Liver (tissue), 9 donors: ENCODE results near the gene STXBP6. TPM values are rescaled to one million over a fixed set of nuclear protein-coding genes. Genes with fewer than 3 reads are reported as not detected.

Source experiments
- DNase-seq: peaks from one replicate; pipeline ENCODE4 v3.0.0-alpha.2; 2017; ENCODE audit warnings: low spot score
- H3K27ac ChIP-seq, 2 donors: one replicate each; pipeline ENCODE4 v1.7.0; 2013; ENCODE audit warnings: inconsistent platforms in 2 of 2, low read length in 2 of 2, control low read depth in 1 of 2, low read depth in 1 of 2, mild to moderate bottlenecking in 1 of 2
- H3K27me3 ChIP-seq, 4 donors: one replicate each; pipeline versions ENCODE4 v1.6.1 to v1.7.0; 2013; ENCODE audit warnings: low read length in 3 of 4, inconsistent platforms in 1 of 4, mild to moderate bottlenecking in 1 of 4, moderate library complexity in 1 of 4; ENCODE audit not compliant: control insufficient read depth in 4 of 4, insufficient read depth in 4 of 4
- H3K36me3 ChIP-seq, 4 donors: one replicate each; pipeline versions ENCODE4 v1.6.1 to v1.7.0; 2013; ENCODE audit warnings: low read length in 3 of 4, mild to moderate bottlenecking in 3 of 4, low read depth in 1 of 4, moderate library complexity in 1 of 4; ENCODE audit not compliant: control insufficient read depth in 4 of 4, insufficient read depth in 3 of 4
- H3K4me1 ChIP-seq, 4 donors: one replicate each; pipeline versions ENCODE4 v1.6.1 to v1.7.0; 2013; ENCODE audit warnings: low read length in 3 of 4, mild to moderate bottlenecking in 3 of 4, moderate library complexity in 1 of 4; ENCODE audit not compliant: control insufficient read depth in 4 of 4, insufficient read depth in 4 of 4
- H3K4me3 ChIP-seq, 3 donors: one replicate each; pipeline versions ENCODE4 v1.6.1 to v1.7.0; 2013; ENCODE audit warnings: low read length in 3 of 3, control low read depth in 1 of 3, low read depth in 1 of 3, mild to moderate bottlenecking in 1 of 3
- H3K9ac ChIP-seq, 2 donors: one replicate each; pipeline ENCODE4 v1.7.0; 2013; ENCODE audit warnings: low read length in 2 of 2, mild to moderate bottlenecking in 2 of 2, moderate library complexity in 2 of 2, control low read depth in 1 of 2, low read depth in 1 of 2
- H3K9me3 ChIP-seq, 4 donors: one replicate each; pipeline versions ENCODE4 v1.6.1 to v1.7.0; 2013; ENCODE audit warnings: low read length in 3 of 4; ENCODE audit not compliant: control insufficient read depth in 4 of 4
- EGR1 ChIP-seq, 2 donors: IDR thresholded peaks; 2 replicates each; pipeline ENCODE4 v1.6.1; 2016 to 2018; ENCODE audit warnings: antibody characterized with exemption in 2 of 2, low read depth in 2 of 2
- FOXA1 ChIP-seq: IDR thresholded peaks from 2 replicates; pipeline ENCODE4 v1.6.1; 2016; ENCODE audit warnings: antibody characterized with exemption
- FOXA2 ChIP-seq: IDR thresholded peaks from 2 replicates; pipeline ENCODE4 v1.6.1; 2016; ENCODE audit warnings: antibody characterized with exemption
- GABPA ChIP-seq, 2 donors: IDR thresholded peaks in 1 of 2; conservative IDR thresholded peaks in 1 of 2; 2 replicates each; pipeline ENCODE4 v1.6.1; 2016; ENCODE audit warnings: antibody characterized with exemption in 2 of 2, mild to moderate bottlenecking in 1 of 2, moderate library complexity in 1 of 2
- HNF4A ChIP-seq, 2 donors: conservative IDR thresholded peaks; 2 replicates each; pipeline ENCODE4 v1.6.1; 2016; ENCODE audit warnings: antibody characterized with exemption in 2 of 2, mild to moderate bottlenecking in 2 of 2
- HNF4G ChIP-seq: IDR thresholded peaks from 2 replicates; pipeline ENCODE4 v1.6.1; 2016; ENCODE audit warnings: antibody characterized with exemption
- JUND ChIP-seq, 2 donors: IDR thresholded peaks; 2 replicates each; pipeline ENCODE4 v1.6.1; 2016; ENCODE audit warnings: antibody characterized with exemption in 2 of 2
- NR2F2 ChIP-seq: IDR thresholded peaks from 2 replicates; pipeline ENCODE4 v1.6.1; 2016; ENCODE audit warnings: antibody characterized with exemption
- RAD21 ChIP-seq, 2 donors: IDR thresholded peaks; 2 replicates each; pipeline ENCODE4 v1.6.1; 2016; ENCODE audit warnings: antibody characterized with exemption in 2 of 2, mild to moderate bottlenecking in 2 of 2
- RXRA ChIP-seq, 2 donors: IDR thresholded peaks; 2 replicates each; pipeline ENCODE4 v1.6.1; 2017 to 2018; ENCODE audit warnings: antibody characterized with exemption in 2 of 2, mild to moderate bottlenecking in 1 of 2
- SP1 ChIP-seq: IDR thresholded peaks from 2 replicates; pipeline ENCODE4 v1.6.1; 2018; ENCODE audit warnings: antibody characterized with exemption, mild to moderate bottlenecking
- TAF1 ChIP-seq: conservative IDR thresholded peaks from 2 replicates; pipeline ENCODE4 v1.6.1; 2016; ENCODE audit warnings: antibody characterized with exemption, mild to moderate bottlenecking
- WGBS: extraction: QIAGEN DNeasy Blood & Tissue Kit; methylation state at CpG from one replicate; pipeline ENCODE4 v1.1.7; 2013; 5-methylcytosine and 5-hydroxymethylcytosine counted together
- polyA plus RNA-seq, 2 donors: library from polyadenylated mRNA; stranded (reverse) in 1 of 2; unstranded in 1 of 2; fragments of 200-250 nt in 1 of 2; fragments of >200 nt in 1 of 2; fragmentation: Nextera tagmentation in 1 of 2; extraction: Ambion mirVana in 1 of 2; gene quantifications; one replicate each; pipeline versions ENCODE4 v1.2.1 to v1.2.3, GENCODE V29; 2013 to 2015
- total RNA-seq, 2 donors: library from RNA; depleted of rRNA; stranded (reverse); fragments of >200 nt; gene quantifications; one replicate each; pipeline ENCODE4 v1.2.3, GENCODE V29; 2014
- TF ChIP-seq, protein P1 (sequence below): IDR thresholded peaks from 2 replicates; pipeline ENCODE4 v1.6.1; 2016; ENCODE audit warnings: antibody characterized with exemption
- TF ChIP-seq, protein P2 (sequence below): IDR thresholded peaks from 2 replicates; pipeline ENCODE4 v1.6.1; 2016; ENCODE audit warnings: antibody characterized with exemption
- TF ChIP-seq, protein P3 (sequence below): IDR thresholded peaks from 2 replicates; pipeline ENCODE4 v1.6.1; 2016; ENCODE audit warnings: antibody characterized with exemption, mild to moderate bottlenecking
- TF ChIP-seq, protein P4 (sequence below): IDR thresholded peaks from 2 replicates; pipeline ENCODE4 v1.6.1; 2016; ENCODE audit warnings: antibody characterized with exemption
- TF ChIP-seq, protein P5 (sequence below): fragments of 150-350 bp; IDR thresholded peaks from 2 replicates; pipeline ENCODE4 v1.5.1; 2017; ENCODE audit warnings: improper control_type of control experiment, low read depth, low read length; ENCODE audit not compliant: missing input control
- donor health status: healthy.
- donor health status: healthy.
- donor health status: healthy.
- donor health status: healthy.
- donor health status: healthy.

Gene STXBP6
- total and polyA plus RNA-seq, 4 donors, result 1.4 to 3.8 (median 1.8) TPM

DNA sequence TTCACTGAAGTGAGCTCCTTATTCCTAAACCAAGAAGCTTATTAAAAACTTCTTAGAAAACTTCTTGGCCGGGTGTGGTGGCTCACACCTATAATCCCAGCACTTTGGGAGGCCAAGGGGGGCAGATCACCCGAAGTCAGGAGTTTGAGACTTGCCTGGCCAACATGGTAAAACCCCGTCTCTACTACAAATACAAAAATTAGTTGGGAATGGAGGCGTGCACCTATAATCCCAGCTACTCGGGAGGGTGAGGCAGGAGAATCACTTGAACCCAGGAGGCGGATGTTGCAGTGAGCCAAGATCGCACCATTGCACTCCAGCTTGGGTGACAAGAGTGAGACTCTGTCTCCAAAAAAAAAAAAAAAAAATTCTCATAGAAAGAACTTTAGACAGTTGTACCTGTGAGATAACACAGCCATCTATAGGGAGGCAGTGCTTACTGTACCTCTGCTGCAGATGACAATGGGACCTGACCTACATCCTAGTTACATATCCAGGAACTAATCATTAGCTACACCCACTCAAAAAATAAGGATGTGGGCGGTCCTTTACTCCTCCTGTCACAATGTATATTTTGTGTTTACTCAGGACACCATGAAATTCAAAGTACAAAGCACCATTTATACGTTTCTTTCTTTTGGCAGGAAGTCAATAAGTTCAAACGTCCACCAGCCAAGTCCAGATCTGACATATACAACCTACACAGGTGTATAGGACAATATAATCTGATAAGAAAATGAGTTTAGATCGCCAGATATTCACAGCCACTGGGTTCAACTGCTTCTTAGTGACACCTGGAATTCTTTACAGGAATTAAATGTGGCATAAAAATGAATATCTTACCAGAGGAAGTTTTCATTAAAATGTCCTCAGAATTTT, 14.9 kb downstream of the STXBP6 start:
- no peak for TF ChIP-seq NR2F2
- TF ChIP-seq, protein P1, sequence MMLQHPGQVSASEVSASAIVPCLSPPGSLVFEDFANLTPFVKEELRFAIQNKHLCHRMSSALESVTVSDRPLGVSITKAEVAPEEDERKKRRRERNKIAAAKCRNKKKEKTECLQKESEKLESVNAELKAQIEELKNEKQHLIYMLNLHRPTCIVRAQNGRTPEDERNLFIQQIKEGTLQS, result no peak
- TF ChIP-seq, protein P2, sequence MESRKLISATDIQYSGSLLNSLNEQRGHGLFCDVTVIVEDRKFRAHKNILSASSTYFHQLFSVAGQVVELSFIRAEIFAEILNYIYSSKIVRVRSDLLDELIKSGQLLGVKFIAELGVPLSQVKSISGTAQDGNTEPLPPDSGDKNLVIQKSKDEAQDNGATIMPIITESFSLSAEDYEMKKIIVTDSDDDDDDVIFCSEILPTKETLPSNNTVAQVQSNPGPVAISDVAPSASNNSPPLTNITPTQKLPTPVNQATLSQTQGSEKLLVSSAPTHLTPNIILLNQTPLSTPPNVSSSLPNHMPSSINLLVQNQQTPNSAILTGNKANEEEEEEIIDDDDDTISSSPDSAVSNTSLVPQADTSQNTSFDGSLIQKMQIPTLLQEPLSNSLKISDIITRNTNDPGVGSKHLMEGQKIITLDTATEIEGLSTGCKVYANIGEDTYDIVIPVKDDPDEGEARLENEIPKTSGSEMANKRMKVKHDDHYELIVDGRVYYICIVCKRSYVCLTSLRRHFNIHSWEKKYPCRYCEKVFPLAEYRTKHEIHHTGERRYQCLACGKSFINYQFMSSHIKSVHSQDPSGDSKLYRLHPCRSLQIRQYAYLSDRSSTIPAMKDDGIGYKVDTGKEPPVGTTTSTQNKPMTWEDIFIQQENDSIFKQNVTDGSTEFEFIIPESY, result no peak
- TF ChIP-seq, protein P3, sequence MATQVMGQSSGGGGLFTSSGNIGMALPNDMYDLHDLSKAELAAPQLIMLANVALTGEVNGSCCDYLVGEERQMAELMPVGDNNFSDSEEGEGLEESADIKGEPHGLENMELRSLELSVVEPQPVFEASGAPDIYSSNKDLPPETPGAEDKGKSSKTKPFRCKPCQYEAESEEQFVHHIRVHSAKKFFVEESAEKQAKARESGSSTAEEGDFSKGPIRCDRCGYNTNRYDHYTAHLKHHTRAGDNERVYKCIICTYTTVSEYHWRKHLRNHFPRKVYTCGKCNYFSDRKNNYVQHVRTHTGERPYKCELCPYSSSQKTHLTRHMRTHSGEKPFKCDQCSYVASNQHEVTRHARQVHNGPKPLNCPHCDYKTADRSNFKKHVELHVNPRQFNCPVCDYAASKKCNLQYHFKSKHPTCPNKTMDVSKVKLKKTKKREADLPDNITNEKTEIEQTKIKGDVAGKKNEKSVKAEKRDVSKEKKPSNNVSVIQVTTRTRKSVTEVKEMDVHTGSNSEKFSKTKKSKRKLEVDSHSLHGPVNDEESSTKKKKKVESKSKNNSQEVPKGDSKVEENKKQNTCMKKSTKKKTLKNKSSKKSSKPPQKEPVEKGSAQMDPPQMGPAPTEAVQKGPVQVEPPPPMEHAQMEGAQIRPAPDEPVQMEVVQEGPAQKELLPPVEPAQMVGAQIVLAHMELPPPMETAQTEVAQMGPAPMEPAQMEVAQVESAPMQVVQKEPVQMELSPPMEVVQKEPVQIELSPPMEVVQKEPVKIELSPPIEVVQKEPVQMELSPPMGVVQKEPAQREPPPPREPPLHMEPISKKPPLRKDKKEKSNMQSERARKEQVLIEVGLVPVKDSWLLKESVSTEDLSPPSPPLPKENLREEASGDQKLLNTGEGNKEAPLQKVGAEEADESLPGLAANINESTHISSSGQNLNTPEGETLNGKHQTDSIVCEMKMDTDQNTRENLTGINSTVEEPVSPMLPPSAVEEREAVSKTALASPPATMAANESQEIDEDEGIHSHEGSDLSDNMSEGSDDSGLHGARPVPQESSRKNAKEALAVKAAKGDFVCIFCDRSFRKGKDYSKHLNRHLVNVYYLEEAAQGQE, result no peak
- TF ChIP-seq FOXA1, result no peak
- TF ChIP-seq RXRA (IDR thresholded peaks at IDR 0.05), result no peak
- no peak for TF ChIP-seq JUND (IDR thresholded peaks at IDR 0.05)
- no peak for TF ChIP-seq HNF4A (conservative IDR thresholded peaks at IDR 0.05)
- TF ChIP-seq, protein P4, sequence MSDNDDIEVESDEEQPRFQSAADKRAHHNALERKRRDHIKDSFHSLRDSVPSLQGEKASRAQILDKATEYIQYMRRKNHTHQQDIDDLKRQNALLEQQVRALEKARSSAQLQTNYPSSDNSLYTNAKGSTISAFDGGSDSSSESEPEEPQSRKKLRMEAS, result no peak
- TF ChIP-seq GABPA (IDR thresholded peaks at IDR 0.05 in 1 of 2, conservative IDR thresholded peaks at IDR 0.05 in 1 of 2), result no peak
- TF ChIP-seq FOXA2, result no peak
- Histone ChIP-seq H3K36me3 (no peaks in the 10 kb centered on the region), H3K27ac (no peak overlapping the region), H3K4me3 (no peak overlapping the region), H3K9me3 (no peaks in the 10 kb centered on the region), H3K4me1 (no peaks in the 10 kb centered on the region), H3K9ac (no peak overlapping the region), H3K27me3 (no peaks in the 10 kb centered on the region)
- 76% methylated on average over 11 of the region's 11 CpGs for WGBS
- DNase-seq, result no peak

GRCh38 chr14:25033358-25033757, 16.6 kb downstream of the STXBP6 start:
- no peak overlapping the region for H3K27ac ChIP-seq
- DNase-seq, result no peak
- no peak overlapping the region for H3K9ac ChIP-seq
- no peaks in the 10 kb centered on the region for H3K36me3 ChIP-seq
- H3K27me3 ChIP-seq, result no peaks in the 10 kb centered on the region
- H3K4me3 ChIP-seq, result no peak overlapping the region
- WGBS, result 95% methylated on average over 1 of the region's 1 CpG
- no peaks in the 10 kb centered on the region for H3K9me3 ChIP-seq
- H3K4me1 ChIP-seq, result no peaks in the 10 kb centered on the region
- TF ChIP-seq RAD21 (IDR thresholded peaks at IDR 0.05) (no peak), GABPA (IDR thresholded peaks at IDR 0.05 in 1 of 2, conservative IDR thresholded peaks at IDR 0.05 in 1 of 2) (no peak), FOXA2 (no peak), EGR1 (IDR thresholded peaks at IDR 0.05; ENCODE audit: low read depth in 2 of 2) (no peak), FOXA1 (no peak), HNF4G (no peak), JUND (IDR thresholded peaks at IDR 0.05) (no peak), NR2F2 (no peak), SP1 (no peak), HNF4A (conservative IDR thresholded peaks at IDR 0.05) (no peak), TAF1 (no peak)
- TF ChIP-seq, protein P3, result no peak
- TF ChIP-seq, protein P5, sequence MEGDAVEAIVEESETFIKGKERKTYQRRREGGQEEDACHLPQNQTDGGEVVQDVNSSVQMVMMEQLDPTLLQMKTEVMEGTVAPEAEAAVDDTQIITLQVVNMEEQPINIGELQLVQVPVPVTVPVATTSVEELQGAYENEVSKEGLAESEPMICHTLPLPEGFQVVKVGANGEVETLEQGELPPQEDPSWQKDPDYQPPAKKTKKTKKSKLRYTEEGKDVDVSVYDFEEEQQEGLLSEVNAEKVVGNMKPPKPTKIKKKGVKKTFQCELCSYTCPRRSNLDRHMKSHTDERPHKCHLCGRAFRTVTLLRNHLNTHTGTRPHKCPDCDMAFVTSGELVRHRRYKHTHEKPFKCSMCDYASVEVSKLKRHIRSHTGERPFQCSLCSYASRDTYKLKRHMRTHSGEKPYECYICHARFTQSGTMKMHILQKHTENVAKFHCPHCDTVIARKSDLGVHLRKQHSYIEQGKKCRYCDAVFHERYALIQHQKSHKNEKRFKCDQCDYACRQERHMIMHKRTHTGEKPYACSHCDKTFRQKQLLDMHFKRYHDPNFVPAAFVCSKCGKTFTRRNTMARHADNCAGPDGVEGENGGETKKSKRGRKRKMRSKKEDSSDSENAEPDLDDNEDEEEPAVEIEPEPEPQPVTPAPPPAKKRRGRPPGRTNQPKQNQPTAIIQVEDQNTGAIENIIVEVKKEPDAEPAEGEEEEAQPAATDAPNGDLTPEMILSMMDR, result no peak
- TF ChIP-seq, protein P4, result no peak
- TF ChIP-seq, protein P1, result no peak
